Tibial artery (tissue), 4 donors: ENCODE data around the gene RASAL1.

Experiments used
- DNase-seq, 2 donors: peaks; one replicate each; pipeline ENCODE4 v3.0.0-alpha.2; 2019
- H3K27ac ChIP-seq, 2 donors: fragments of 200-600 bp; sonication (generic) in 1 of 2; 1 replicate in 1 of 2; 2 replicates in 1 of 2; pipeline ENCODE4 v1.5.1; 2018 to 2019; ENCODE audit warnings: mild to moderate bottlenecking in 1 of 2
- H3K27me3 ChIP-seq, 2 donors: fragments of 200-600 bp; sonication (generic) in 1 of 2; one replicate each; pipeline versions ENCODE4 v1.5.1 to v1.6.0; 2016 to 2019
- H3K36me3 ChIP-seq, 3 donors: fragments of 200-600 bp; sonication (generic) in 2 of 3; one replicate each; pipeline ENCODE4 v1.5.1; 2016 to 2019; ENCODE audit warnings: mild to moderate bottlenecking in 2 of 3
- H3K4me1 ChIP-seq, 4 donors: fragments of 200-600 bp; sonication (generic) in 2 of 4; 1 replicate in 3 of 4; 2 replicates in 1 of 4; pipeline ENCODE4 v1.5.1; 2016 to 2019
- H3K4me3 ChIP-seq, 2 donors: fragments of 200-600 bp; sonication (generic) in 1 of 2; 1 replicate in 1 of 2; 2 replicates in 1 of 2; pipeline ENCODE4 v1.5.1; 2018 to 2019; ENCODE audit warnings: mild to moderate bottlenecking in 2 of 2
- H3K9me3 ChIP-seq, 3 donors: fragments of 200-600 bp; sonication (generic) in 1 of 3; one replicate each; pipeline ENCODE4 v1.5.1; 2016 to 2019
- CTCF ChIP-seq, 2 experiments: fragments of 200-600 bp in 1 of 2; fragments of 450-650 bp in 1 of 2; IDR thresholded peaks; one replicate each; pipeline ENCODE4 v1.5.1; 2017 to 2019; ENCODE audit warnings: antibody characterized with exemption in 2 of 2, mild to moderate bottlenecking in 1 of 2, moderate library complexity in 1 of 2
- intact Hi-C: fragments of 100-400 bp; cut with DNase I; formaldehyde crosslinking; loops from one replicate; pipeline ENCODE4 v1.15.0; 2023; ENCODE audit warnings: low total_unique reads

RASAL1 gene

GRCh38 chr12:113069751-113070116 lies 65.8 kb downstream of the RASAL1 start:
- intact Hi-C loops: no loop called here
- Histone ChIP-seq H3K4me3 (no peak overlapping the region), H3K27me3 (peaks cover 0 to 39% of the 10 kb centered on the region in 2 donors), H3K27ac (no peak overlapping the region), H3K4me1 (no peaks in the 10 kb centered on the region), H3K36me3 (no peaks in the 10 kb centered on the region), H3K9me3 (no peaks in the 10 kb centered on the region)
- no peak for TF ChIP-seq CTCF (IDR thresholded peaks at IDR 0.05)
- DNase-seq: no peak

GRCh38 chr12:113069149-113069548 lies 66.4 kb downstream of the RASAL1 start:
- Histone ChIP-seq H3K27me3 (peaks cover 0 to 39% of the 10 kb centered on the region in 2 donors), H3K4me1 (no peaks in the 10 kb centered on the region), H3K4me3 (no peak overlapping the region), H3K36me3 (no peaks in the 10 kb centered on the region), H3K9me3 (no peaks in the 10 kb centered on the region), H3K27ac (no peak overlapping the region)
- intact Hi-C loops: no loop called here
- no peak for TF ChIP-seq CTCF (IDR thresholded peaks at IDR 0.05)
- no peak for DNase-seq

GRCh38 chr12:113067987-113068935 lies 67.3 kb downstream of the RASAL1 start:
- Histone ChIP-seq H3K9me3 (no peaks in the 10 kb centered on the region), H3K36me3 (no peaks in the 10 kb centered on the region), H3K4me3 (no peak overlapping the region), H3K27ac (no peak overlapping the region), H3K4me1 (no peaks in the 10 kb centered on the region), H3K27me3 (peaks cover 0 to 47% of the 10 kb centered on the region in 2 donors)
- intact Hi-C loops: no loop called here
- DNase-seq: no peak
- no peak for TF ChIP-seq CTCF (IDR thresholded peaks at IDR 0.05)

- no peak overlapping the region for H3K27ac ChIP-seq
- no peak for DNase-seq
- intact Hi-C loops: no loop called here
- no peak overlapping the region for H3K4me3 ChIP-seq
- H3K4me1 ChIP-seq: no peaks in the 10 kb centered on the region
- peaks cover 0 to 57% of the 10 kb centered on the region in 2 donors for H3K27me3 ChIP-seq
- H3K36me3 ChIP-seq: no peaks in the 10 kb centered on the region
- TF ChIP-seq CTCF (IDR thresholded peaks at IDR 0.05): no peak
- H3K9me3 ChIP-seq: no peaks in the 10 kb centered on the region
Measured at GRCh38 chr12:113066813-113067400, 68.7 kb downstream of the RASAL1 start.

GRCh38 chr12:113065126-113066007 lies 70.2 kb downstream of the RASAL1 start:
- Histone ChIP-seq H3K27ac (no peak overlapping the region), H3K27me3 (peaks cover 0 to 65% of the 10 kb centered on the region in 2 donors), H3K9me3 (no peaks in the 10 kb centered on the region), H3K4me1 (no peaks in the 10 kb centered on the region), H3K4me3 (no peak overlapping the region), H3K36me3 (no peaks in the 10 kb centered on the region)
- intact Hi-C loops: no loop called here
- no peak for DNase-seq
- no peak for TF ChIP-seq CTCF (IDR thresholded peaks at IDR 0.05)
